ENCODE data around the gene EDDM3A. TPM values are rescaled to one million over a fixed set of nuclear protein-coding genes. Genes with fewer than 3 reads are reported as not detected.

The EDDM3A gene
- total and polyA plus RNA-seq, 10 of the 15 experiments (the other 5 are each of a cell fraction or from before 2014, with no cell fraction given) = not detected

- DNase-seq (ENCODE audit: low read depth, low spot score) = no peak
- no peak overlapping the region for H3K4me2 ChIP-seq (ENCODE audit: control insufficient read depth, insufficient read depth)
- CTCF ChIA-PET = interaction anchor here (0.6 to 1.0 kb wide), 6 partner anchors 9 to 244 kb away, joined by 3 to 5 read pairs (median 4); partner anchors contain the start of gene EDDM3A
These were observed 9.3 kb downstream of the EDDM3A start for GRCh38 chr14:20755037-20755436.

More at GRCh38 chr14:20755037-20755436, 9.3 kb downstream of the EDDM3A start:
- Histone ChIP-seq H4K20me1 (ENCODE audit: control insufficient read depth, insufficient read depth) (no peaks in the 10 kb centered on the region), H3K9me3 (replicated peaks; ENCODE audit: control insufficient read depth, insufficient read depth, low read length) (peaks cover 9% of the 10 kb centered on the region; the same call in 2 of the 3 replicates), H3K4me1 (ENCODE audit: control insufficient read depth, insufficient read depth, low read length) (no peaks in the 10 kb centered on the region), H3K27ac (ENCODE audit: control insufficient read depth, insufficient read depth) (no peak overlapping the region), H3K36me3 (ENCODE audit: control insufficient read depth in 2 of 2, insufficient read depth in 2 of 2, low read length in 1 of 2) (no peaks in the 10 kb centered on the region), H3K9ac (ENCODE audit: control insufficient read depth, insufficient read depth, low read length) (no peak overlapping the region), H3K4me3 (no peak overlapping the region), H3K27me3 (replicated peaks in 1 of 2; ENCODE audit: control insufficient read depth in 2 of 2, insufficient read depth in 2 of 2, low read length in 1 of 2) (no peaks in the 10 kb centered on the region), H3K79me2 (ENCODE audit: control insufficient read depth, insufficient read depth, low read length) (no peaks in the 10 kb centered on the region), H2AFZ (ENCODE audit: control insufficient read depth, low read depth, low read length) (no peak overlapping the region)
- SMC1A ChIA-PET (ENCODE audit: uncharacterized antibody, unreplicated experiment) = interaction anchor here (1.2 kb wide), 1 partner anchor 145 kb away, joined by 3 read pairs; no protein-coding TSS in a partner anchor
- ATAC-seq (no peak), FAIRE-seq (no peak)
- no TSS peak for BruUV-seq (replicated peaks)
- RAD21 ChIA-PET (ENCODE audit: unreplicated experiment) = no interaction called here
- POLR2A ChIA-PET = no interaction called here
- intact Hi-C loops (cut with micrococcal nuclease; ENCODE audit: unreplicated experiment) = loop anchor here (5.0 kb wide), 1 partner anchor 58 kb away; no protein-coding TSS in a partner anchor
- in situ Hi-C loops (cut with MboI) = no loop called here
- TF ChIP-seq ATF2 (IDR thresholded peaks at IDR 0.05; ENCODE audit: low read length) (no peak), BCL11A (IDR thresholded peaks at IDR 0.05; ENCODE audit: low read depth, low read length) (no peak), KAT2A (conservative IDR thresholded peaks at IDR 0.05; ENCODE audit: control insufficient read depth, low read depth, low read length) (no peak), CTCF (IDR thresholded peaks at IDR 0.05 in 2 of 3, conservative IDR thresholded peaks at IDR 0.05 in 1 of 3; ENCODE audit: control insufficient read depth in 2 of 3, extremely low read depth in 1 of 3, insufficient read depth in 1 of 3, low read depth in 3 of 3, low read length in 3 of 3) (no peak), RFX5 (IDR thresholded peaks at IDR 0.05; ENCODE audit: low read depth, low read length) (no peak), ZNF207 (IDR thresholded peaks at IDR 0.05; ENCODE audit: borderline replicate concordance) (no peak), EED (IDR thresholded peaks at IDR 0.05; ENCODE audit: low read depth) (no peak), ZBTB11 (CRISPR knock-in tag; IDR thresholded peaks at IDR 0.05) (no peak), MAX (IDR thresholded peaks at IDR 0.05; ENCODE audit: low read depth, low read length) (no peak), SMARCA5 (IDR thresholded peaks at IDR 0.05) (no peak), CBX3 (IDR thresholded peaks at IDR 0.05; ENCODE audit: borderline replicate concordance, low read depth) (no peak), ELK1 (IDR thresholded peaks at IDR 0.05; ENCODE audit: low read depth, low read length) (no peak)
- TF ChIP-seq, protein P1, sequence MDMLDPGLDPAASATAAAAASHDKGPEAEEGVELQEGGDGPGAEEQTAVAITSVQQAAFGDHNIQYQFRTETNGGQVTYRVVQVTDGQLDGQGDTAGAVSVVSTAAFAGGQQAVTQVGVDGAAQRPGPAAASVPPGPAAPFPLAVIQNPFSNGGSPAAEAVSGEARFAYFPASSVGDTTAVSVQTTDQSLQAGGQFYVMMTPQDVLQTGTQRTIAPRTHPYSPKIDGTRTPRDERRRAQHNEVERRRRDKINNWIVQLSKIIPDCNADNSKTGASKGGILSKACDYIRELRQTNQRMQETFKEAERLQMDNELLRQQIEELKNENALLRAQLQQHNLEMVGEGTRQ (IDR thresholded peaks at IDR 0.05; ENCODE audit: borderline replicate concordance, low read depth, low read length) = no peak
- TF ChIP-seq, protein P2, sequence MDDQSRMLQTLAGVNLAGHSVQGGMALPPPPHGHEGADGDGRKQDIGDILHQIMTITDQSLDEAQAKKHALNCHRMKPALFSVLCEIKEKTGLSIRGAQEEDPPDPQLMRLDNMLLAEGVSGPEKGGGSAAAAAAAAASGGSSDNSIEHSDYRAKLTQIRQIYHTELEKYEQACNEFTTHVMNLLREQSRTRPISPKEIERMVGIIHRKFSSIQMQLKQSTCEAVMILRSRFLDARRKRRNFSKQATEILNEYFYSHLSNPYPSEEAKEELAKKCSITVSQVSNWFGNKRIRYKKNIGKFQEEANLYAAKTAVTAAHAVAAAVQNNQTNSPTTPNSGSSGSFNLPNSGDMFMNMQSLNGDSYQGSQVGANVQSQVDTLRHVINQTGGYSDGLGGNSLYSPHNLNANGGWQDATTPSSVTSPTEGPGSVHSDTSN (IDR thresholded peaks at IDR 0.05; ENCODE audit: insufficient replicate concordance, low read depth, low read length) = no peak
- WGBS (ENCODE audit: insufficient coverage, insufficient replicate concordance, low lambda C conversion rate, missing lambda C conversion rate) = 30% methylated on average over 6 of the region's 6 CpGs

Measured in GM12878 (cell line).